Stimulated activated CD8-positive, alpha-beta memory T cell treated with anti-CD3 and anti-CD28 coated beads, Interleukin-12 subunit alpha, Interleukin-12 subunit beta, amount 100 ng/mL, for 24 hours (primary cell): ENCODE results near the gene PLSCR2.
"Not testable (repeated sequence)": the region's sequence is repeated elsewhere in the genome, so short reads cannot be mapped to it uniquely, and the experiment has no call there.

ENCODE experiments used
- DNase-seq: peaks from one replicate; pipeline ENCODE4 v3.0.0-alpha.2; 2020; ENCODE audit errors: extremely low read depth

The PLSCR2 gene

DNA sequence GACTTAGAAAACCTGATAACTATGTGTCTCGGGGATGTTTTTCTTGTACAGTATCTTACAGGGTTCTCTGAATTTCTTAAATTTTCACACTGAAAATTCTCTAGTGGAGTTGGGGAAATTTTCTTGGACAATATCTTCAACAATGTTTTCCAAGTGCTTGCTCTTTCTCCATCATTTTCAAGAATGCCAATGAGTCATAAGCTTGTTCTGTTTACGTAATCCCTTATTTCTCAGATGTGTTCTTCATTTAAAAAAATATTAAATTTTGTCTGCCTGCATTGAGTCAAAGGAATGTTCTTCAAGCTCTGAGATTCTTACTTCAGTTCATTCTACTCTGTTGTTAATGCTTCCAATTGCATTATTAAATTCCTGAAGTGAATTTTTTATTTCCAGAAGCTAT is 21.9 kb upstream of the PLSCR2 start:
- DNase-seq, result no peak

GRCh38 chr3:146485297-146485696 is 15.9 kb upstream of the PLSCR2 start:
- no peak for DNase-seq

- DNase-seq, result no peak
Measured at GRCh38 chr3:146476094-146476740, 6.9 kb upstream of the PLSCR2 start.

GRCh38 chr3:146474976-146475375 is 5.6 kb upstream of the PLSCR2 start:
- DNase-seq, result not testable (repeated sequence)

- no peak for DNase-seq
Measured at GRCh38 chr3:146473726-146474125, 4.4 kb upstream of the PLSCR2 start.

DNA sequence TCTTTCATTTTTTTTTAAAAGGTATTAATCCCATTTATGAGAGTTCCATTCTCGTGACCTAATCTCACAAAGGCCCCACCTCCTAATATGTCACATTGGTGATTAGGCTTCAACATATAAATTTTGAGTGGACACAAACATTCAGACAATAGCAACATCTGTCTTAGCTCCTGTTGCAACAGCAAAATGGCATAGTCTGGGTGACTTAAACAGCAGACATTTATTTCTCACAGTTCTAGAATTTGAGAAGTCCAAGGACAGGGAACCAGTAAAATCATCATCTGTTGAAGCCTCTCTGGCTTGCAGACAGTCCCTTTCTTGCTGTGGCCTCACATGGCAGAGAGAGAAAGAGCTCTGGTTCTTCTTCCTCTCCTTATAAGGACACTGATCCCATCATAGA is 3.2 kb upstream of the PLSCR2 start:
- DNase-seq, result no peak

- no peak for DNase-seq
Measured at GRCh38 chr3:146471012-146471411, 1.7 kb upstream of the PLSCR2 start.

GRCh38 chr3:146470425-146470990 is 1.1 kb upstream of the PLSCR2 start:
- no peak for DNase-seq

DNA sequence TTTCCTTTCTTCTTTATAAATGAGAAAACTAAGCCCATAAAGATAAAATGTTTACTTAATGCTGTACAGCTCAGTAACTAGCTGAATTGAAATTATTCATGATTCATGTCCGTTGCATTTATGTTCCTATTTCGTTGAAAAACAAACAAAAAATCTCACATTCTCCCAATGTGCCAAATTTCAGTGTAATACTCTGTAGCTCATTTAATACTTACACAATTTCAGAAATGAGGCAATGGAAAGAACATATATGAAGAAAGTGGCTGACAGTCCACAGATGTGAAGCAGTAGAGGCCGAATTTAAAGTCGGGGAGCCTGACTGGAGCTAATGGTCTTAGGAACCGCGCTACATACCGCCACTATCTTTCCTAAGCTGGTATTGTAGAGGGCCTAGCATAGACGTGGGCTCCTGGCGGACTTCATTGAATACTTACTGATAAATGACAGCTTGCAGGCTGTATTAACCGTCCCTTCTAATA is 651 bp downstream of the PLSCR2 start:
- DNase-seq, result no peak

DNA sequence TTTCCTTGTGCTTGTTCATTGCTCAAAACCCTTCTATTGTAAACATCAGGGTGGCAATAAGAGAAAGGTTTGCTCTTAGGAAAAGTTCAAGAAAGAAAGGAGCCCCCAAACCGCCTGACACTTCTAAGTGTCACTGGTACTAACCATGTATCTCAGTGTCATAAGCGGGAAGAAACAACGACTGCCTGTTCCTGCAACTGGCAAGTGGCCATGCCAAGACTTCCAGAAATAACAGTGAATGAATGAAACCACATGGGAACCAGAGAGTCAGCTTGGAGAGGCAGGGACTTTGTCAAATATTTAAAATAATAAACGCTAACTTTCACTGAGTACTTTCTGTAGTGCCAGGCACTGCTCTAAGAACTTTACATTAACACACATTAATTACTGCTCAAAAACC is 1.1 kb downstream of the PLSCR2 start:
- no peak for DNase-seq

DNA sequence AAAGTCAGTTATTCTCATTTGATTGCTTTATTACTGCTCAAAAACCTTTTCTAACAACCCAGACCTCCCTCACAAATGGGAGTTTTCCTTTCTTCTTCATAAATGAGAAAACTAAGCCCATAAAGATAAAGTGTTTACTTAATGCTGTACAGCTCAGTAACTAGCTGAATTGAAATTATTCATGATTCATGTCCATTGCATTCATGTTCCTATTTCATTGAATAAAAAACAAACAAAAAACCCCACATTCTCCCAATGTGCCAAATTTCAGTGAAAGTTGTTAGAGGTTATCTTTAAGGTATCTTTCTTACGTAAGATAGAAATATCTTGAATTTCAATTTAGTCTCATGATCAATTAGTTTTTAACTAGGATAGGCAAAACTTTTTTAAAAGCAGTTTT is 2.8 kb downstream of the PLSCR2 start:
- DNase-seq, result no peak

- DNase-seq, result no peak
Measured at GRCh38 chr3:146465693-146466465, 3.5 kb downstream of the PLSCR2 start.

DNA sequence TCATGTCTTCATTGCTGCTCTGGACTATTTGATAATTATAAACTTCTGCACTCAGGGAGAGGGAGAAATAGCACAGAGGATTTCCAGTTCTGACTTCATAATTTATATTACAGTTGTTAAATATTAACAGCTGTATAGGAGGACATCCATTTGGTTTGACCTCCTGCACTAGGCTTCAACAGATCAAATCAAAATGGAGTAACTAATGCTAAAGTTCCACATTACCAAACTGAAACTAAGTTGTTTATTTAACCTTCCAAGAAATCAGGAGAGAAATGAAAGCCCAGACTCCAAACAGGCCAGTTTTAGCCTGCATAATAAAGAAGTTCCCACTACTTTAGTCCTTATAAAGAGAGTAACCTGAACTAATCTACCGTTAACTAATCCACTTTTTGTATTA is 4.6 kb downstream of the PLSCR2 start:
- DNase-seq, result no peak

GRCh38 chr3:146464005-146464595 is 5.3 kb downstream of the PLSCR2 start:
- DNase-seq, result no peak

DNA sequence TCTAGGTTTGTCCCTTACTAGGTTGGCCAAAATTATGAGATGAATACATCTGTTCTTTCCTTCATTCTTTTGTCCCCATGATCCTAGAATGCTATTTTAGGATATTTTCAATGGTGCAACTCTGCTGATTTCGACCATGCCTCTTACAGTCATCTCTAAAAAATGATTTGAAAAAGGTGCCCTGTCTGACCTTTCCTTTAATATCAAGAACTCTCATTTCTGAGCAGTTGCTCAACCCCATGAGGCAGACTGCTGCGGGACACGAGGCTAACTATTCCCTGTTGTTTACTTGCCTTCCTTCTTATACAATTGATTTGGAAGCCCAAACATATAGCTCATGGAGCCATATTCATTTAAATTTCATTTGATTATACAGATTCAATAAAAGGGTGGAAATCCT is 14.6 kb downstream of the PLSCR2 start:
- no peak for DNase-seq

- no peak for DNase-seq
Measured at GRCh38 chr3:146449613-146450012, 19.7 kb downstream of the PLSCR2 start.

DNA sequence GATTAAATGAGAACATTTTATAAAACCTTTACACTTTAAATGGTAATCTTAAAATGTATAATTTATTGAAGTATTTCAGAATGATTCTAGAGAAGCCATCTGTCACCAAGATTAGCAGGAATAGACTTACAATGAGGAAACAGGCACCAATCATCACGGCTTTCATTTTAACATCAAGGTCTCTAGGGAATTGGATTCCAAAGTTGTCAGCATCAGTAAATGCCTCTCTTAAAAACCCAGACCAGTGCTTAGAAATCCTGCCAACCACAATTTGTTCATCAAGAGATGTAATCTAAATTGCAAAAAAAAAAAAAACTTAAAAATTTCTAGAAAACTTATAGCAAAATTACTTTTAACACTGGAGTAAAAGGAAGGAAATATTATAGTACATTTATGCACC is 20.3 kb downstream of the PLSCR2 start:
- no peak for DNase-seq

DNA sequence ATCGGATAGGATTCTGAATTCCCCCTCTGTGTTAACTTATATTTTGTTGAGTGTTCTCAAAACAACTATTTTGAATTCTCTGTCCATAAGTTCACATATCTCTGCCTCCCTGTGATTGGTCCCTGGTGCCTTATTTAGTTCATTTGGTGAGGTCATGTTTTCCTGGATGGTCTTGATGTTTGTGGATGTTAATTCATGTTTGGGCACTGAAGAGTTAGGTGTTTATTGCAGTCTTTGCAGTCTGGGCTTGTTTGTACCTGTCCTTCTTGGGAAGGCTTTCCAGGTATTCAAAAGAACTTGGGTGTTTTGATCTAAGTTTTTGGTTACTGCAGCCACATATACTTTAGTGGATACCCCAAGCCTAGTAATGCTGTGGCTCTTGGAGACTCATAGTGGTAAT is 23.3 kb downstream of the PLSCR2 start:
- DNase-seq, result no peak

DNA sequence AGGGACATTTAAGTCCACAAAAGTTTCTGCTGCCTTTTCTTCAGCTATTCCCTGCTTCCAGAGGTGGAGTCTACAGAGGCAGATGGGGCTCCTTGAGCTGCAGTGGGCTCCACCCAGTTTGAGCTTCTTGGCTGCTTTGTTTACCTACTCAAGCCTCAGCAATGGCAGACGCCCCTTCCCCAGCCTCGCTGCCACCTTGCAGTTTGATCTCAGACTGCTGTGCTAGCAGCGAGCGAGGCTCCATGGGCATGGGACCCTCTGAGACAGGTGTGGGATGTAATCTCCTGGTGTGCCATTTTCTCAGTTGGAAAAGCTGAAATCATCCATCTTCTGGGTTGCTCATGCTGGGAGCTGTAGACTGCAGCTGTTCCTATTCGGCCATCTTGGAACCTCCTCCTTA is 29.1 kb downstream of the PLSCR2 start:
- DNase-seq, result not testable (repeated sequence)

DNA sequence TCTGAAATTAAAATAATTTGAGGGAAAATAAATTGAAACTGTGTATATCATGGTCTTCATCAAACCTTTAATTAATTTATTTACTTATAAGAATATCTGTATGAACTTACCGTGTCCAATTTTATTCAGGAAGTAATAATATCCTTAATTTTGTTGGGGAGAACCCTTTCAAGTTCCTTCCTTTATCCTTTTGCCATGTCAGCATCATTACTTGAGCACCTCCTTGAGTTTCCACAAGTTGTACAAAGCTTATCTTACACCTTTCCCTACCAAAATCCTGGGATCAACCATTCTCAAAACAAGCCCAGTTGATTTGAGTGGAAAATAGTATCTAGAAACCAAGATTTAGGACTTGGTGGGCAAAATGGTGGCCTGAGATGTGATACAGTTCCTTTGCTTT is 37.3 kb downstream of the PLSCR2 start:
- DNase-seq, result no peak

- DNase-seq, result no peak
Measured at GRCh38 chr3:146431240-146431639, 38.1 kb downstream of the PLSCR2 start.

DNA sequence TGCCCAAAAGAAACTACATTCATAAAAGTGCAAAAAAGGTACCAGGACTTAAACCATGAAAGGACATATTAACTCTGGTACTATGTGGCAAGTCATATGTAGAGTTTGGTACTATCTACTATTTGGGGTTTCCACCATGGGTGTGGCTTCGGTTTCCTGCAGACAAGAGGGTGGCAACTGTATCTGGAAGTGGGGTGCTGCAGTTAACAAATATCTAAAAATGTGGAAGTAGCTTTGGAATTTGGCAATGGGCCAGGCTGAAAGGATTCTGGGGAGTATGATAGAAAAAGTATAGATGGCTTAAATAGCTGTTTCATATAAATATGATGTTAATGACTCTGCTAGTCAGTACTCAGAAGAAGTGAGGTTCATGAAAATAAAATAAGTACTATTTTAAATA is 44.0 kb downstream of the PLSCR2 start:
- DNase-seq, result no peak
